T-helper 22 cell (primary cell): ENCODE measurements around the gene PCDHA11.
"Not testable (repeated sequence)": the region's sequence is repeated elsewhere in the genome, so short reads cannot be mapped to it uniquely, and the experiment has no call there.

Experiments used
- DNase-seq: peaks from one replicate; pipeline ENCODE4 v3.0.0-alpha.2; 2020; ENCODE audit warnings: low read depth

PCDHA11 gene, protein sequence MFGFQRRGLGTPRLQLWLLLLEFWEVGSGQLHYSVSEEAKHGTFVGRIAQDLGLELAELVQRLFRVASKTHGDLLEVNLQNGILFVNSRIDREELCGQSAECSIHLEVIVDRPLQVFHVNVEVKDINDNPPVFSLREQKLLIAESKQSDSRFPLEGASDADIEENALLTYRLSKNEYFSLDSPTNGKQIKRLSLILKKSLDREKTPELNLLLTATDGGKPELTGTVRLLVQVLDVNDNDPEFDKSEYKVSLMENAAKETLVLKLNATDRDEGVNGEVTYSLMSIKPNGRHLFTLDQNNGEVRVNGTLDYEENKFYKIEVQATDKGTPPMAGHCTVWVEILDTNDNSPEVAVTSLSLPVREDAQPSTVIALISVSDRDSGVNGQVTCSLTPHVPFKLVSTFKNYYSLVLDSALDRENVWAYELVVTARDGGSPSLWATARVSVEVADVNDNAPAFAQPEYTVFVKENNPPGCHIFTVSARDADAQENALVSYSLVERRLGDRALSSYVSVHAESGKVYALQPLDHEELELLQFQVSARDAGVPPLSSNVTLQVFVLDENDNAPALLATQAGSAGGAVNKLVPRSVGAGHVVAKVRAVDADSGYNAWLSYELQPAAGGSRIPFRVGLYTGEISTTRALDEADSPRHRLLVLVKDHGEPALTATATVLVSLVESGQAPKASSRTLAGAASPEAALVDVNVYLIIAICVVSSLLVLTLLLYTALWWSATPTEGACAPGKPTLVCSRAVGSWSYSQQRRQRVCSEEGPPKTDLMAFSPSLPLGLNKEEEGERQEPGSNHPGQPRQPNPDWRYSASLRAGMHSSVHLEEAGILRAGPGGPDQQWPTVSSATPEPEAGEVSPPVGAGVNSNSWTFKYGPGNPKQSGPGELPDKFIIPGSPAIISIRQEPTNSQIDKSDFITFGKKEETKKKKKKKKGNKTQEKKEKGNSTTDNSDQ

DNA sequence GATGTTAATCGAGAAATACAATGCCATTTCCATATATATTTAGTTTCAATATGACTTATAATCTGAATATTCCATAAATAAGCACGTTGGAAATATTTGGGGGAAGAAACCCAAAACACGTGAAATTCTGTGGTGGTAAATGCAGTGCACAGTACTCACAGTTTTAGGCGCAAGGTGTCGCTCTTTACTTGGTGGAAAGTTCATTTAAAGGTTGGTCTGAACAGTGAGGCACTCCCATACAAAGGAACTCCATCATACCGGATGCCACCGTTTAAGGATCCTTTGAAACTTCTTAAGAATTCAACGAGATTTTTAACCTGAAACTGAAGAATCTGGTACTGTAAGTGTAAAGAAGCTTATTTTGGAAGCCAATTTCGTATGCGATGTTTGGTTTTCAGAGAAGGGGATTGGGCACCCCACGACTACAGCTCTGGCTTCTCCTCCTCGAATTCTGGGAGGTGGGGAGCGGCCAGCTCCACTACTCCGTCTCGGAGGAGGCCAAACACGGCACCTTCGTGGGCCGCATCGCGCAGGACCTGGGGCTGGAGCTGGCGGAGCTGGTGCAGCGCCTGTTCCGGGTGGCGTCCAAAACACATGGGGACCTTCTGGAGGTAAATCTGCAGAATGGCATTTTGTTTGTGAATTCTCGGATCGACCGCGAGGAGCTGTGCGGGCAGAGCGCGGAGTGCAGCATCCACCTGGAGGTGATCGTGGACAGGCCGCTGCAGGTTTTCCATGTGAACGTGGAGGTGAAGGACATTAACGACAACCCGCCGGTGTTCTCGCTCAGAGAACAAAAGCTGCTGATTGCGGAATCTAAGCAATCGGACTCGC is at the start of gene PCDHA11:
Gene PCDHA11, plus strand, starts transcription at position 237 of the 834 bp plus-strand sequence. Its CDS starts 147 bp downstream, at position 384.
- DNase-seq = no peak

DNA sequence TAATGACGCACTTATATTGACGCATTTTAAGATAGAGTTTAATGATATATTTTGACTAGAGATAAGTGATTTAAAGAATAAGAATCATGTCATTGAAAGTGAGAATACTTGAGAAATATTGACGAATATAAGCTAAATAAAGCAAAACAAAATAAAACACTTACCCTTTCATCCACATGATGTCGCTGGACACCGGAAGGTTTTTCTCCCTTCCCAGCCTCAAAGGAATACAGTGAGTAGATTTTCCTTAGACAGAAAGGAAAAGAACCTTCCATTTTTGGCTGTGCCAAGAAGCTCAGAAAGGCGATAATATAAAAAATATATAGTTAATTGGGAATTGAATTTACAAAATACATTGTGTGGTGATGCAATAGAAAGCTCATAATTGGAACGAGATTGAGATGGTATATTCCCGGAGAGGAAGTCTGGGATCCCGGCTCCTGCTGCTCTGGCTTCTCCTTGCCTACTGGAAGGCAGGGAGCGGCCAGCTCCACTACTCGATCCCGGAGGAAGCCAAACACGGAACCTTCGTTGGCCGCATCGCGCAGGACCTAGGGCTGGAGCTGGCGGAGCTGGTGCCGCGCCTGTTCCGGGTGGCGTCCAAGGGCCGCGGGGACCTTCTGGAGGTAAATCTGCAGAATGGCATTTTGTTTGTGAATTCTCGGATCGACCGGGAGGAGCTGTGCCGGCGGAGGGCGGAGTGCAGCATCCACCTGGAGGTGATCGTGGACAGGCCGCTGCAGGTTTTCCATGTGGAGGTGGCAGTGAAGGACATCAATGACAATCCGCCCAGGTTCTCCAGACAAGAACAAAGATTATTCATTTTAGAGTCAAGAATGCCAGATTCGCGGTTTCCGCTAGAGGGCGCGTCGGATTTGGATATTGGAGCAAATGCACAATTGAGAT is 47.1 kb upstream of the PCDHA11 start, which contains the start of gene PCDHA5:
Gene PCDHA5, plus strand, starts transcription at position 239 of the 906 bp plus-strand sequence.
- no peak for DNase-seq

DNA sequence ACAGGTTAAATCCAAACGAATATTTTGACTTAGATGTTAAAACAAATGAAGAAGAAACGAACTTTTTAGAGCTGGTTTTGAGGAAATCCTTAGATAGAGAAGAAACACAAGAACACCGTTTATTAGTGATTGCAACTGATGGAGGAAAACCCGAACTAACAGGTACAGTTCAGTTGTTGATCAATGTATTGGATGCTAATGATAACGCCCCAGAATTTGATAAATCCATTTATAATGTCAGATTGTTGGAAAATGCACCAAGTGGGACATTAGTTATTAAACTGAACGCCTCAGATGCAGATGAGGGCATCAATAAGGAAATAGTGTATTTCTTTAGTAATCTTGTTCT is 46.5 kb upstream of the PCDHA11 start:
- DNase-seq = no peak

DNA sequence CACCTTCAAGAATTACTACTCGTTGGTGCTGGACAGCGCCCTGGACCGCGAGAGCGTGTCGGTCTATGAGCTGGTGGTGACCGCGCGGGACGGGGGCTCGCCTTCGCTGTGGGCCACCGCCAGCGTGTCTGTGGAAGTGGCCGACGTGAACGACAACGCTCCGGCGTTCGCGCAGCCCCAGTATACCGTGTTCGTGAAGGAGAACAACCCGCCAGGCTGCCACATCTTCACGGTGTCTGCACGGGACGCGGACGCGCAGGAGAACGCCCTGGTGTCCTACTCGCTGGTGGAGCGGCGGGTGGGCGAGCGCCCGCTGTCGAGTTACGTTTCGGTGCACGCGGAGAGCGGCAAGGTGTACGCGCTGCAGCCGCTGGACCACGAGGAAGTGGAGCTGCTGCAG is 45.8 kb upstream of the PCDHA11 start:
- DNase-seq = not testable (repeated sequence)

DNA sequence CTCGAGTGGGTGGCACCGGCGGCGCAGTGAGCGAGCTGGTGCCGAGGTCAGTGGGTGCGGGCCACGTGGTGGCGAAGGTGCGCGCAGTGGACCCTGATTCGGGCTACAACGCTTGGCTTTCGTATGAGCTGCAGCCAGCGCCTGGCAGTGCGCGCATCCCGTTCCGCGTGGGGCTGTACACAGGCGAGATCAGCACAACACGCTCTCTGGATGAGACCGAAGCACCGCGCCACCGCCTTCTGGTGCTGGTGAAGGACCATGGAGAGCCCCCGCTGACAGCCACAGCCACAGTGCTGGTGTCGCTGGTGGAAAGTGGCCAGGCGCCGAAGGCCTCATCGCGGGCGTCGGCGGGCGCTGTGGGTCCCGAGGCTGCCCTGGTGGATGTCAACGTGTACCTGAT is 45.3 kb upstream of the PCDHA11 start:
- no peak for DNase-seq

DNA sequence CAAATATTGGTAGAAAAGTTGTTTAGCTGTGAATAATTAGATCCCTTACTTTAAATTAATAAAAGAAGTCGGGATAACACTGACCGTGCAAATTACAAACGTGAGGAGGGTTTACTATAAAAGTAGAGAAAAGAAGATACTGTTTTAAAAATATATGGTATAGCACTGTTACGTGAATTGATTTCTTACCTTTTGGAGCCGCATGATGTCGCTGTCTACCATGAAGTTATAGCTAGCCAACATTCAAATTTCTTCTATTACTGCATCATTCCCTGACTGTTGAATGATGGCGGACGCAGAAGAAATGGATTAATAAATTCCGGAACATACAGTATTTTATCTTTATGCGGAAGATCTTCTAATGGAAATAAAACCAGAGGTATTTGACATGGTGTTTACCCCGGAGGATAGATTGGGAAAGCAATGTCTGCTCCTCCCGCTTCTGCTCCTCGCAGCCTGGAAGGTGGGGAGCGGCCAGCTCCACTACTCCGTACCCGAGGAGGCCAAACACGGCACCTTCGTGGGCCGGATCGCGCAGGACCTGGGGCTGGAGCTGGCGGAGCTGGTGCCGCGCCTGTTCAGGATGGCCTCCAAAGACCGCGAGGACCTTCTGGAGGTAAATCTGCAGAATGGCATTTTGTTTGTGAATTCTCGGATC is 40.9 kb upstream of the PCDHA11 start, which contains the start of gene PCDHA6:
Gene PCDHA6, plus strand, starts transcription at position 257 of the 658 bp plus-strand sequence. Its CDS starts 132 bp downstream, at position 389.
- DNase-seq = no peak

DNA sequence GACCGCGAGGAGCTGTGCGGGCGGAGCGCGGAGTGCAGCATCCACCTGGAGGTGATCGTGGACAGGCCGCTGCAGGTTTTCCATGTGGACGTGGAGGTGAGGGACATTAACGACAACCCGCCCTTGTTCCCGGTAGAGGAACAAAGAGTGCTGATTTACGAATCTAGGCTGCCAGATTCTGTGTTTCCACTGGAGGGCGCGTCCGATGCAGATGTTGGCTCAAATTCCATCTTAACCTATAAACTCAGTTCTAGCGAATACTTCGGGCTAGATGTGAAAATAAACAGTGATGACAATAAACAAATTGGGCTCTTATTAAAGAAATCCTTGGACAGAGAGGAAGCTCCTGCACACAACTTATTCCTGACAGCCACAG is 40.4 kb upstream of the PCDHA11 start:
- DNase-seq = no peak

DNA sequence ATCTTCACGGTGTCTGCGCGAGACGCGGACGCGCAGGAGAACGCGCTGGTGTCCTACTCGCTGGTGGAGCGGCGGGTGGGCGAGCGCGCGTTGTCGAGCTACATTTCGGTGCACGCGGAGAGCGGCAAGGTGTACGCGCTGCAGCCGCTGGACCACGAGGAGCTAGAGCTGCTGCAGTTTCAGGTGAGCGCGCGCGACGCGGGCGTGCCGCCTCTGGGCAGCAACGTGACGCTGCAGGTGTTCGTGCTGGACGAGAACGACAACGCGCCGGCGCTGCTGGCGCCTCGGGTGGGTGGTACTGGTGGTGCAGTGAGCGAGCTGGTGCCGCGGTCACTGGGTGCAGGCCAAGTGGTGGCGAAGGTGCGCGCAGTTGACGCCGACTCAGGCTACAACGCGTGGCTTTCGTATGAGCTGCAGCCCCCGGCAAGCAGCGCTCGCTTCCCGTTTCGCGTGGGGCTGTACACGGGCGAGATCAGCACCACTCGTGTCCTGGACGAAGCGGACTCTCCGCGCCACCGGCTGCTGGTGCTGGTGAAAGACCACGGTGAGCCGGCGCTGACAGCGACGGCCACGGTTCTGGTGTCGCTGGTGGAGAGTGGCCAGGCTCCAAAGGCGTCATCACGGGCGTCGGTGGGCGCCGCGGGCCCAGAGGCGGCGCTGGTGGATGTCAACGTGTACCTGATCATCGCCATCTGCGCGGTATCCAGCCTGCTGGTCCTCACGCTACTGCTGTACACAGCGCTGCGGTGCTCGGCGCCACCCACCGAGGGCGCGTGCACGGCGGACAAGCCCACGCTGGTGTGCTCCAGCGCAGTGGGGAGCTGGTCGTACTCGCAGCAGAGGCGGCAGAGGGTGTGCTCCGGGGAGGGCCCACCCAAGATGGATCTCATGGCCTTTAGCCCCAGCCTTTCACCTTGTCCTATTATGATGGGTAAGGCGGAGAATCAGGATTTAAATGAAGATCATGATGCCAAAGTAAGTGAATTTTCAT is 39.0 kb upstream of the PCDHA11 start:
- DNase-seq = not testable (repeated sequence)

DNA sequence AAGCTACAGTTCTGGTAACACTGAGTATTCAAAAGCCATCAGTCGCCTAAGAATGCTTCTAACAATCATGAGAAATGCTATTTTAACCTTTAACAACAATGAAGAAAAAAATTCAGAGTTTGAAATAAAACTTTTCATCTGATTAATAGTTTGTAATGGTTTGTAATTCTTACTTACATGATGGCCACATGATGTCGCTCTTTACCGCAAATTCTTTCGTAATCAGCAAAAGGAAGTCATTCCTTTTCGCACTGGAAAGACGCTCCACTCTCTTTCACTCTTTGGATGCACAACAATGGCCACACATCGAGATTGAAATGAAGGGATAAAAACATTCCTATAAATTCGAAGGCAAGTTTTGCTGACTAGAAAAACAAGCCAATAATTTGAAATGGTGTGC is 34.8 kb upstream of the PCDHA11 start, which contains the start of gene PCDHA7:
Gene PCDHA7, plus strand, starts transcription at position 277 of the 400 bp plus-strand sequence. Its CDS starts 115 bp downstream, at position 392.
- no peak for DNase-seq

DNA sequence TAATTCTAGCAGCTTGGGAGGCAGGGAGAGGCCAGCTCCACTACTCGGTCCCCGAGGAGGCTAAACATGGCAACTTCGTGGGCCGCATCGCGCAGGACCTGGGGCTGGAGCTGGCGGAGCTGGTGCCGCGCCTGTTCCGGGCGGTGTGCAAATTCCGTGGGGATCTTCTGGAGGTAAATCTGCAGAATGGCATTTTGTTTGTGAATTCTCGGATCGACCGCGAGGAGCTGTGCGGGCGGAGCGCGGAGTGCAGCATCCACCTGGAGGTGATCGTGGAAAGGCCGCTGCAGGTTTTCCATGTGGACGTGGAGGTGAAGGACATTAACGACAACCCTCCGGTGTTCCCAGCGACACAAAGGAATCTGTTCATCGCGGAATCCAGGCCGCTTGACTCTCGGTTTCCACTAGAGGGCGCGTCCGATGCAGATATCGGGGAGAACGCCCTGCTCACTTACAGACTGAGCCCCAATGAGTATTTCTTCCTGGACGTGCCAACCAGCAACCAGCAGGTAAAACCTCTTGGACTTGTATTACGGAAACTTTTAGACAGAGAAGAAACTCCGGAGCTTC is 34.2 kb upstream of the PCDHA11 start:
- not testable (repeated sequence) for DNase-seq

DNA sequence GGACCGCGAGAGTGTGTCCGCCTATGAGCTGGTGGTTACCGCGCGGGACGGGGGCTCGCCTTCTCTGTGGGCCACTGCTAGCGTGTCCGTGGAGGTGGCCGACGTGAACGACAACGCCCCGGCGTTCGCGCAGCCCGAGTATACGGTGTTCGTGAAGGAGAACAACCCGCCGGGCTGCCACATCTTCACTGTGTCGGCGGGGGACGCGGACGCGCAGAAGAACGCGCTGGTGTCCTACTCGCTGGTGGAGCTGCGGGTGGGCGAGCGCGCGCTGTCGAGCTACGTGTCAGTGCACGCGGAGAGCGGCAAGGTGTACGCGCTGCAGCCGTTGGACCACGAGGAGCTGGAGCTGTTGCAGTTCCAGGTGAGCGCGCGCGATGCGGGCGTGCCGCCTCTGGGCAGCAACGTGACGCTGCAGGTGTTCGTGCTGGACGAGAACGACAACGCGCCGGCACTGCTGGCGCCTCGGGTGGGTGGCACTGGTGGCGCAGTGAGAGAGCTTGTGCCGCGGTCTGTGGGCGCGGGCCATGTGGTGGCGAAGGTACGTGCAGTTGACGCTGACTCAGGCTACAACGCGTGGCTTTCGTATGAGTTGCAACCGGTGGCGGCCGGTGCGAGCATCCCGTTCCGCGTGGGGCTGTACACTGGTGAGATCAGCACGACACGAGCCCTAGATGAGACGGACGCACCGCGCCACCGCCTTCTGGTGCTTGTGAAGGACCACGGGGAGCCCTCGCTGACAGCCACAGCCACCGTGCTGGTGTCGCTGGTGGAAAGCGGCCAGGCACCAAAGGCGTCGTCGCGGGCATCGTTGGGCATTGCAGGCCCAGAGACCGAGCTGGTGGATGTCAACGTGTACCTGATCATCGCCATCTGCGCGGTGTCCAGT is 32.9 kb upstream of the PCDHA11 start:
- DNase-seq = no peak

DNA sequence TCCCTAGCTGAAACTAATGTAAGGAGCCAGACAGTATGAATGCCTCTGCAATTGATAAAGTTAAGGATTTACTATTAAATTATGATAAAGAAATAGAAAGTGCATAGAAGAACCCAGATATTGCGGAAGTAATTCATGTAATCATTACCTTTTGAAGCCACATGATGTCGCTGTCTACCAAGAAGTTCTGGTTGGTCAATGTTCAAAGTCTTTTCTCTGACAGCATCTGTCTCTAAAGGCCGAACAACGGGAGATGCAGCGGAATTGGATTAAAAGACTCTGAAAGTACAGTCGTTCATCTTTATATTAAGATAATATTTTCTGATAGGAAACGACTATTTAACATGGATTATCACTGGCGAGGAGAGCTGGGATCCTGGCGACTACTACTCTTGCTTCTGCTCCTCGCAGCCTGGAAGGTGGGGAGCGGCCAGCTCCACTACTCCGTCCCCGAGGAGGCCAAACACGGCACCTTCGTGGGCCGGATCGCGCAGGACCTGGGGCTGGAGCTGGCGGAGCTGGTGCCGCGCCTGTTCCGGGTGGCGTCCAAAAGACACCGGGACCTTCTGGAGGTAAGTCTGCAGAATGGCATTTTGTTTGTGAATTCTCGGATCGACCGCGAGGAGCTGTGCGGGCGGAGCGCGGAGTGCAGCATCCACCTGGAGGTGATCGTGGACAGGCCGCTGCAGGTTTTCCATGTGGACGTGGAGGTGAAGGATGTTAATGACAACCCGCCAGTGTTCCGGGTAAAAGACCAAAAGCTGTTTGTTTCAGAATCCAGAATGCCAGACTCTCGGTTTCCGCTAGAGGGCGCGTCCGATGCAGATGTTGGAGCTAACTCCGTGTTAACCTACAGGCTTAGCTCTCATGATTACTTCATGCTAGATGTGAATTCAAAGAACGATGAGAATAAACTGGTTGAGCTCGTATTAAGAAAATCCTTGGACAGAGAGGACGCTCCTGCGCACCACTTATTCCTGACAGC is 27.5 kb upstream of the PCDHA11 start, which contains the start of gene PCDHA8:
Gene PCDHA8, plus strand, starts transcription at position 210 of the 985 bp plus-strand sequence. Its CDS starts 135 bp downstream, at position 345.
- DNase-seq = no peak

DNA sequence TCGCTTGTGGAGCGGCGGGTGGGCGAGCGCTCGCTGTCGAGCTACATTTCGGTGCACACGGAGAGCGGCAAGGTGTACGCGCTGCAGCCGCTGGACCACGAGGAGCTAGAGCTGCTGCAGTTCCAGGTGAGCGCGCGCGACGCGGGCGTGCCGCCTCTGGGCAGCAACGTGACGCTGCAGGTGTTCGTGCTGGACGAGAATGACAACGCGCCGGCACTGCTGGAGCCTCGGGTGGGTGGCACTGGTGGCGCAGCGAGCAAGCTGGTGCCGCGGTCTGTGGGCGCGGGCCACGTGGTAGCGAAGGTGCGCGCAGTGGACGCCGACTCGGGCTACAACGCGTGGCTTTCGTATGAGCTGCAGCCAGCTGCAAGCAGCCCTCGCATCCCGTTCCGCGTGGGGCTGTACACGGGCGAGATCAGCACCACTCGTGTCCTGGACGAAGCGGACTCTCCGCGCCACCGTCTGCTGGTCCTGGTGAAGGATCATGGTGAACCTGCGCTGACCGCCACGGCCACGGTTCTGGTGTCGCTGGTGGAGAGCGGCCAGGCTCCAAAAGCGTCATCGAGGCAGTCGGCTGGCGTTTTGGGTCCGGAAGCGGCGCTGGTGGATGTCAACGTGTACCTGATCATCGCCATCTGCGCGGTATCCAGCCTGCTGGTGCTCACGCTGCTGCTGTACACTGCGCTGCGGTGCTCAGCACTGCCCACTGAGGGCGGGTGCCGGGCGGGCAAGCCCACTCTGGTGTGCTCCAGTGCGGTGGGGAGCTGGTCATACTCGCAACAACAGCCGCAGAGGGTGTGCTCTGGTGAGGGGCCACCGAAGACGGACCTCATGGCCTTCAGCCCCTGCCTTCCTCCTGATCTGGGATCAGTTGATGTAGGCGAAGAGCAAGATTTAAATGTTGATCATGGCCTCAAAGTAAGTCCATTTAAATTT is 25.7 kb upstream of the PCDHA11 start:
- no peak for DNase-seq

DNA sequence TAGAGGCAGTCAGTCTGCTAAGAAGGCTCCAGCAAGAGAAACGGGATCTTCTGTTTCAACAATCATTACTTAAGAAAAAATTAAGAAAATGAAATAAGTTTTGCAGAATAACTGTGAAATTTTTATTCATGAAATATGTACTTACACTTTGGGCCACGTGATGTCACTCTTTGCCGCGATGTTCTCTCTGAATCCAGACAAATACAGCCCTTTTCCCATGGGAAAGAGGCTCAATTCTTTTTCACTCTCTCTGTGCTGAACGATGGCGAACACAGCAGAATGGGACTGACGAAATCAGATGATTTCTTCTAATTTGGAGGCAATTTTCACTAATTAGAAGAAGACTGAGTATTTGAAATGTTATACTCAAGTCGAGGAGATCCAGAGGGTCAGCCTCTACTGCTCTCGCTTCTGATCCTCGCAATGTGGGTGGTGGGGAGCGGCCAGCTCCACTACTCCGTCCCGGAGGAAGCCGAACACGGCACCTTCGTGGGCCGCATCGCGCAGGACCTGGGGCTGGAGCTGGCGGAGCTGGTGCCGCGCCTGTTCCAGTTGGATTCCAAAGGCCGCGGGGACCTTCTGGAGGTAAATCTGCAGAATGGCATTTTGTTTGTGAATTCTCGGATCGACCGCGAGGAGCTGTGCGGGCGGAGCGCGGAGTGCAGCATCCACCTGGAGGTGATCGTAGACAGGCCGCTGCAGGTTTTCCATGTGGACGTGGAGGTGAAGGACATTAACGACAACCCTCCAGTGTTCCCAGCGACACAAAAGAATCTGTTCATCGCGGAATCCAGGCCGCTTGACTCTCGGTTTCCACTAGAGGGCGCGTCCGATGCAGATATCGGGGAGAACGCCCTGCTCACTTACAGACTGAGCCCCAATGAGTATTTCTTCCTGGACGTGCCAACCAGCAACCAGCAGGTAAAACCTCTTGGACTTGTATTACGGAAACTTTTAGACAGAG is 20.3 kb upstream of the PCDHA11 start, which contains the start of gene PCDHA9:
Gene PCDHA9, plus strand, starts transcription at position 244 of the 964 bp plus-strand sequence. Its CDS starts 114 bp downstream, at position 358.
- not testable (repeated sequence) for DNase-seq
